ENCODE data around the gene FYN. TPM values are rescaled to one million over a fixed set of nuclear protein-coding genes. Genes with fewer than 3 reads are reported as not detected.

Gene FYN
- total RNA-seq, 1 donor from 2014 or later, result 260 TPM

GRCh38 chr6:111720931-111721496 is 152.2 kb downstream of the FYN start:
- Mint-ChIP-seq H3K27ac (ENCODE audit: unreplicated experiment) (peak overlapping the region; percentile 93), H3K9me3 (no peaks in the 10 kb centered on the region), H3K36me3 (ENCODE audit: low read depth) (peaks cover 28% of the 10 kb centered on the region), H3K27me3 (ENCODE audit: low read depth) (no peaks in the 10 kb centered on the region), H3K4me1 (peaks cover 41% of the 10 kb centered on the region), H3K4me3 (no peak overlapping the region)
- DNase-seq (ENCODE audit: low read depth, low spot score), result no peak
- no peak for TF ChIP-seq CTCF (conservative IDR thresholded peaks at IDR 0.05)

- DNase-seq (ENCODE audit: low read depth, low spot score), result no peak
- no peak overlapping the region for H3K4me3 Mint-ChIP-seq
- H3K9me3 Mint-ChIP-seq, result no peaks in the 10 kb centered on the region
- H3K4me1 Mint-ChIP-seq, result peaks cover 31% of the 10 kb centered on the region
- no peaks in the 10 kb centered on the region for H3K27me3 Mint-ChIP-seq (ENCODE audit: low read depth)
- peaks cover 32% of the 10 kb centered on the region for H3K36me3 Mint-ChIP-seq (ENCODE audit: low read depth)
- TF ChIP-seq CTCF (conservative IDR thresholded peaks at IDR 0.05), result no peak
- peak overlapping the region; percentile 85 for H3K27ac Mint-ChIP-seq (ENCODE audit: unreplicated experiment)
Observed at GRCh38 chr6:111718990-111719389, 154.3 kb downstream of the FYN start.

- H3K4me1 Mint-ChIP-seq, result peaks cover 36% of the 10 kb centered on the region
- peaks cover 32% of the 10 kb centered on the region for H3K36me3 Mint-ChIP-seq (ENCODE audit: low read depth)
- peak overlapping the region; percentile 35 for H3K27ac Mint-ChIP-seq (ENCODE audit: unreplicated experiment)
Observed at GRCh38 chr6:111718326-111718725, 154.9 kb downstream of the FYN start.

GRCh38 chr6:111717621-111718020 is 155.6 kb downstream of the FYN start:
- Mint-ChIP-seq H3K36me3 (ENCODE audit: low read depth) (peaks cover 38% of the 10 kb centered on the region), H3K4me3 (no peak overlapping the region), H3K27me3 (ENCODE audit: low read depth) (no peaks in the 10 kb centered on the region), H3K9me3 (no peaks in the 10 kb centered on the region), H3K4me1 (peaks cover 43% of the 10 kb centered on the region), H3K27ac (ENCODE audit: unreplicated experiment) (no peak overlapping the region)
- DNase-seq (ENCODE audit: low read depth, low spot score), result no peak
- no peak for TF ChIP-seq CTCF (conservative IDR thresholded peaks at IDR 0.05)

More at GRCh38 chr6:111718326-111718725, 154.9 kb downstream of the FYN start:
- DNase-seq (ENCODE audit: low read depth, low spot score), result no peak
- no peaks in the 10 kb centered on the region for H3K9me3 Mint-ChIP-seq
- TF ChIP-seq CTCF (conservative IDR thresholded peaks at IDR 0.05), result no peak
- H3K27me3 Mint-ChIP-seq (ENCODE audit: low read depth), result no peaks in the 10 kb centered on the region
- H3K4me3 Mint-ChIP-seq, result no peak overlapping the region

GRCh38 chr6:111716325-111716724 is 156.9 kb downstream of the FYN start:
- Mint-ChIP-seq H3K27me3 (ENCODE audit: low read depth) (no peaks in the 10 kb centered on the region), H3K4me3 (no peak overlapping the region), H3K4me1 (peaks cover 52% of the 10 kb centered on the region), H3K36me3 (ENCODE audit: low read depth) (peaks cover 33% of the 10 kb centered on the region), H3K27ac (ENCODE audit: unreplicated experiment) (peak overlapping the region; percentile 92), H3K9me3 (no peaks in the 10 kb centered on the region)
- DNase-seq (ENCODE audit: low read depth, low spot score), result no peak
- TF ChIP-seq CTCF (conservative IDR thresholded peaks at IDR 0.05), result no peak
